Activated T-cell treated with anti-CD3 and anti-CD28 coated beads, Interleukin-2, amount 50 U/mL, for 4 hours (primary cell): ENCODE results near the gene HS1BP3. TPM values are rescaled to one million over a fixed set of nuclear protein-coding genes. Genes with fewer than 3 reads are reported as not detected.

Experiments used
- ATAC-seq, 2 donors: fragments of 200-7000 bp; cut with Tn5 transposase; one replicate each; pipeline ENCODE4 v1.10.0; 2021
- DNase-seq: peaks from one replicate; pipeline ENCODE4 v3.0.0-alpha.2; 2020
- H3K27me3 Mint-ChIP-seq: one replicate; pipeline ENCODE4 v1.8.0; 2021; ENCODE audit warnings: low read depth, mixed read lengths
- H3K36me3 Mint-ChIP-seq: one replicate; pipeline ENCODE4 v1.8.0; 2022; ENCODE audit warnings: mixed read lengths; ENCODE audit not compliant: insufficient read depth
- H3K4me1 Mint-ChIP-seq: one replicate; pipeline ENCODE4 v1.8.0; 2021; ENCODE audit warnings: low read depth, mixed read lengths
- H3K4me3 Mint-ChIP-seq: one replicate; pipeline ENCODE4 v1.8.0; 2021; ENCODE audit warnings: mild to moderate bottlenecking, moderate library complexity, mixed read lengths
- H3K9me3 Mint-ChIP-seq: one replicate; pipeline ENCODE4 v1.8.0; 2021; ENCODE audit warnings: mixed read lengths
- total RNA-seq, 3 donors: library from RNA; stranded (reverse); gene quantifications; one replicate each; pipeline ENCODE4 v1.2.1, GENCODE V29; 2021

The HS1BP3 gene
- total RNA-seq, 3 donors from 2014 or later, result 6.0 to 6.7 (median 6.3) TPM

GRCh38 chr2:20648206-20648605 lies 2.7 kb downstream of the HS1BP3 start:
- DNase-seq, result no peak
- H3K36me3 Mint-ChIP-seq, result peaks cover 11% of the 10 kb centered on the region
- peaks cover 32% of the 10 kb centered on the region for H3K4me1 Mint-ChIP-seq
- H3K9me3 Mint-ChIP-seq, result no peaks in the 10 kb centered on the region
- H3K4me3 Mint-ChIP-seq, result no peak overlapping the region
- no peaks in the 10 kb centered on the region for H3K27me3 Mint-ChIP-seq
- ATAC-seq, result no peak

- Mint-ChIP-seq H3K9me3 (no peaks in the 10 kb centered on the region), H3K4me1 (peaks cover 32% of the 10 kb centered on the region), H3K27me3 (no peaks in the 10 kb centered on the region), H3K36me3 (peaks cover 11% of the 10 kb centered on the region), H3K4me3 (no peak overlapping the region)
- no peak for ATAC-seq
- DNase-seq, result no peak
Observed at GRCh38 chr2:20647738-20648137, 3.2 kb downstream of the HS1BP3 start.

GRCh38 chr2:20647211-20647610 lies 3.7 kb downstream of the HS1BP3 start:
- peaks cover 34% of the 10 kb centered on the region for H3K4me1 Mint-ChIP-seq
- no peaks in the 10 kb centered on the region for H3K27me3 Mint-ChIP-seq
- H3K4me3 Mint-ChIP-seq, result no peak overlapping the region
- no peaks in the 10 kb centered on the region for H3K9me3 Mint-ChIP-seq
- peaks cover 11% of the 10 kb centered on the region for H3K36me3 Mint-ChIP-seq
- ATAC-seq, result no peak
- DNase-seq, result no peak

- Mint-ChIP-seq H3K4me1 (peaks cover 31% of the 10 kb centered on the region), H3K9me3 (no peaks in the 10 kb centered on the region), H3K27me3 (no peaks in the 10 kb centered on the region), H3K4me3 (no peak overlapping the region), H3K36me3 (peaks cover 11% of the 10 kb centered on the region)
- no peak for ATAC-seq
- DNase-seq, result no peak
Observed at GRCh38 chr2:20646446-20646845, 4.5 kb downstream of the HS1BP3 start.

GRCh38 chr2:20645761-20646160 lies 5.1 kb downstream of the HS1BP3 start:
- no peak for DNase-seq
- no peak for ATAC-seq
- no peak overlapping the region for H3K4me3 Mint-ChIP-seq
- peaks cover 28% of the 10 kb centered on the region for H3K4me1 Mint-ChIP-seq
- H3K27me3 Mint-ChIP-seq, result no peaks in the 10 kb centered on the region
- no peaks in the 10 kb centered on the region for H3K9me3 Mint-ChIP-seq
- peaks cover 13% of the 10 kb centered on the region for H3K36me3 Mint-ChIP-seq

- DNase-seq (no peak), ATAC-seq (no peak)
- Mint-ChIP-seq H3K36me3 (peaks cover 13% of the 10 kb centered on the region), H3K27me3 (no peaks in the 10 kb centered on the region), H3K9me3 (no peaks in the 10 kb centered on the region), H3K4me3 (no peak overlapping the region), H3K4me1 (peaks cover 26% of the 10 kb centered on the region)
Observed at GRCh38 chr2:20645301-20645701, 5.6 kb downstream of the HS1BP3 start.

- Mint-ChIP-seq H3K9me3 (no peaks in the 10 kb centered on the region), H3K4me1 (peaks cover 12% of the 10 kb centered on the region), H3K4me3 (no peak overlapping the region), H3K36me3 (peaks cover 18% of the 10 kb centered on the region), H3K27me3 (no peaks in the 10 kb centered on the region)
- DNase-seq (no peak), ATAC-seq (no peak)
Observed at GRCh38 chr2:20643826-20644225, 7.1 kb downstream of the HS1BP3 start.

GRCh38 chr2:20643060-20643459 lies 7.8 kb downstream of the HS1BP3 start:
- H3K9me3 Mint-ChIP-seq, result no peaks in the 10 kb centered on the region
- no peak overlapping the region for H3K4me3 Mint-ChIP-seq
- no peak for DNase-seq
- no peak for ATAC-seq
- no peaks in the 10 kb centered on the region for H3K27me3 Mint-ChIP-seq
- peaks cover 18% of the 10 kb centered on the region for H3K36me3 Mint-ChIP-seq
- H3K4me1 Mint-ChIP-seq, result peaks cover 4% of the 10 kb centered on the region

GRCh38 chr2:20642055-20642971 lies 8.6 kb downstream of the HS1BP3 start:
- ATAC-seq (peak; percentile 98 to 99), DNase-seq (peak; percentile 67)
- peaks cover 2% of the 10 kb centered on the region for H3K4me1 Mint-ChIP-seq
- peaks cover 18% of the 10 kb centered on the region for H3K36me3 Mint-ChIP-seq
- no peak overlapping the region for H3K4me3 Mint-ChIP-seq
- H3K9me3 Mint-ChIP-seq, result no peaks in the 10 kb centered on the region
- no peaks in the 10 kb centered on the region for H3K27me3 Mint-ChIP-seq

- Mint-ChIP-seq H3K36me3 (peaks cover 22% of the 10 kb centered on the region), H3K9me3 (no peaks in the 10 kb centered on the region), H3K4me1 (peaks cover 2% of the 10 kb centered on the region), H3K27me3 (no peaks in the 10 kb centered on the region), H3K4me3 (no peak overlapping the region)
- ATAC-seq (no peak), DNase-seq (no peak)
Observed at GRCh38 chr2:20641123-20641985, 9.5 kb downstream of the HS1BP3 start.

GRCh38 chr2:20640411-20641122 lies 10.3 kb downstream of the HS1BP3 start:
- peaks cover 22% of the 10 kb centered on the region for H3K36me3 Mint-ChIP-seq
- peaks cover 2% of the 10 kb centered on the region for H3K4me1 Mint-ChIP-seq
- no peak for DNase-seq
- no peaks in the 10 kb centered on the region for H3K27me3 Mint-ChIP-seq
- no peak overlapping the region for H3K4me3 Mint-ChIP-seq
- ATAC-seq, result no peak
- no peaks in the 10 kb centered on the region for H3K9me3 Mint-ChIP-seq

GRCh38 chr2:20638646-20639430 lies 12.1 kb downstream of the HS1BP3 start:
- DNase-seq (no peak), ATAC-seq (no peak)
- H3K4me1 Mint-ChIP-seq, result peaks cover 2% of the 10 kb centered on the region
- no peak overlapping the region for H3K4me3 Mint-ChIP-seq
- peaks cover 17% of the 10 kb centered on the region for H3K36me3 Mint-ChIP-seq
- no peaks in the 10 kb centered on the region for H3K9me3 Mint-ChIP-seq
- H3K27me3 Mint-ChIP-seq, result no peaks in the 10 kb centered on the region

- Mint-ChIP-seq H3K27me3 (no peaks in the 10 kb centered on the region), H3K4me3 (no peak overlapping the region), H3K4me1 (peaks cover 2% of the 10 kb centered on the region), H3K9me3 (no peaks in the 10 kb centered on the region), H3K36me3 (peaks cover 19% of the 10 kb centered on the region)
- DNase-seq (no peak), ATAC-seq (no peak)
Observed at GRCh38 chr2:20638014-20638413, 12.9 kb downstream of the HS1BP3 start.
